Activated CD8-positive, alpha-beta memory T cell treated with anti-CD3 and anti-CD28 coated beads, Interleukin-2, amount 50 U/mL, for 1 hour (primary cell): ENCODE data around the gene WNT3A.
"Not testable (repeated sequence)": the region's sequence is repeated elsewhere in the genome, so short reads cannot be mapped to it uniquely, and the experiment has no call there.

Source experiments
- DNase-seq: peaks from one replicate; pipeline ENCODE4 v3.0.0-alpha.2; 2020; ENCODE audit errors: extremely low read depth

Gene WNT3A, protein sequence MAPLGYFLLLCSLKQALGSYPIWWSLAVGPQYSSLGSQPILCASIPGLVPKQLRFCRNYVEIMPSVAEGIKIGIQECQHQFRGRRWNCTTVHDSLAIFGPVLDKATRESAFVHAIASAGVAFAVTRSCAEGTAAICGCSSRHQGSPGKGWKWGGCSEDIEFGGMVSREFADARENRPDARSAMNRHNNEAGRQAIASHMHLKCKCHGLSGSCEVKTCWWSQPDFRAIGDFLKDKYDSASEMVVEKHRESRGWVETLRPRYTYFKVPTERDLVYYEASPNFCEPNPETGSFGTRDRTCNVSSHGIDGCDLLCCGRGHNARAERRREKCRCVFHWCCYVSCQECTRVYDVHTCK

DNA sequence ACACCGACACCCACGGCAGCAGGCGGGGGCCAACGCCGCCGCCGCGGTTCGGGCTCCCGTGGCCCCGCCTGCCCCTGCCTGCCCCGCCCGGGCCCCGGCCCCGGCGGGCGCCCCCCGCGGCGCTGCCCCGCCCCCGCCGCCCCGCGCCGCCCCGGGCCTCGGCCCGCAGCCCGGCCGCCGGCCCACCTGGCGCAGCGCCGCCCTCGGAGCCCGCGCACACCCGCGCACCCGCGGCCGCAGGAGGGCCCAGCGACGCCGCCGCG, at the start of gene WNT3A:
TSS of gene WNT3A (plus strand) at position 213 of the 263 bp plus-strand sequence. CDS start 131 bp downstream, outside the sequence.
- no peak for DNase-seq

GRCh38 chr1:227958617-227959324, 48.0 kb upstream of the WNT3A start:
- DNase-seq: no peak

GRCh38 chr1:227959325-227959860, 47.4 kb upstream of the WNT3A start:
- no peak for DNase-seq

DNA sequence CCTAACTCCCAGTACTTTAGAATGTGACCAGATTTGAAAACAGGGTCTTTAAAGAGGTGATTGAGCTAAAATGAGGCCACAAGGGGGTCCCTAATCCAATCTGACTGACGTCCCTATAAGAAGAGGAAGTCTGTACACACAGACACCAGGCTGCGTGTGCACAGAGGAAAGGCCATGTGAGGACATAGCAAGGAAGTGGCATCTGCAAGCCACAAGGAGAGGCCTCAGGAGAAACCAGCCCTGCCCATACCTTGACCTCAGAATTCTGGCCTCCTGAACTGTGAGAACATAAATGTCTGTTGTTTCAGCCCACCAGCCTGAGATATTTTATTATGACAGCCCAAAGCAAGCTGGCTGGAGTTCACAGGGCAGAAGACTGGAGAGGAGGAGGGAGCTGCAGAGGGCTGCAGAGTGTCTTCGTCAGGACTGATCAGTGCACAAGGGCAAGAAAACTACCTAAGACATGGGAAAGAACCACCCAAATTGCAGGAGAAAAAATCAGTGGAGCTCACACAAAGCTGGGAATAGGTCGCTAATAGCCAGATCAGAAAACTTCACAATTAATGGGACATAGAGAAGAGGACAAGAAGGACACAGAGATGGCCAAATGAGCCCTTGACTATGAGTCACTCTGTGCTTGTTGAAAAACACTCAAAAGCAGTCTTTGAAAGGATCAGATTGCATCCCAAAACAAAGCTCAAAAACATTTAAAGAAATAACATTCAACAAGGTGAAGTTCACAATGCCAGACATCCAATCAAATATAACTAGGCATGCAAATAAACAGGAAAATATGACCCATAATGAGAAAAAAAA, 44.9 kb upstream of the WNT3A start:
- DNase-seq: no peak

DNA sequence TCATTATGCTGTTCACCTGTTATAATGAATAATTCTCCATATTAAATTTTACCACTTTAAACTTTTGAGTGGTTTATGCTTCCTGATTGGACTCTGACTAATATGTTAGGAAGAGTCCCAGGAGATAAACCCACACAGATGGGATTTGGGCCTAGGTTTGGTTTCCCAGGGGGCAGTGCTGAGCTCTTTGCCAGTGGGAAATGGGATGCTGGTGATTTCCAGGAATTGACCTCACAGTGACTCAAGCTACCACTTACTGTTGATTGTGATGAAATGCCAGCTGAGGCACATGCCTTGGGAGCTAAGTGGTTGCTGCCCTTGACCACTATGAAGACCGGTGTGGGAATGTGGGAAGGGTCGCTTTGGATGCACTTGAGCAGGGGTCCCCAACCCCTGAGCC, 40.1 kb upstream of the WNT3A start:
- DNase-seq: not testable (repeated sequence)

DNA sequence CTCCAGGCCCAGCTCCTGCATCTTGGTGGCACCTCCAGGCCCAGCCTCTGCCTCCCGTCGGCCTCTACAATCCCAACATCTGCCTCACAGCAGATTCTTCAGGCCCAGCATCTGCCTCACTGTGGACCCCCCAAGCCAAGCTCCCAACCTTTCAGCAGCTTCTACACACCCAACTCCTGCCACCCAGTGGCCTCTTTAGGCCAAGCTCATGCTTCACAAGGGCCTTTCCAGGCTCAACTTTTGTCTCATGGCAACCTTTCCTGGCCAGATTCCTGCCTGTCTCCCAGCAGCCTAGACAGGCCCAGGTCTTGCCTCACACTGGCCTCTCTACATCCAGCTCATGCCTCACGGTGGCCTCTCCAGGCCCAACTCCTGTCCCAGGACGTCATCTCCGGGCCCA, 39.0 kb upstream of the WNT3A start:
- not testable (repeated sequence) for DNase-seq

GRCh38 chr1:227970076-227970995, 36.5 kb upstream of the WNT3A start:
- not testable (repeated sequence) for DNase-seq

GRCh38 chr1:227971216-227971615, 35.6 kb upstream of the WNT3A start:
- DNase-seq: not testable (repeated sequence)

DNA sequence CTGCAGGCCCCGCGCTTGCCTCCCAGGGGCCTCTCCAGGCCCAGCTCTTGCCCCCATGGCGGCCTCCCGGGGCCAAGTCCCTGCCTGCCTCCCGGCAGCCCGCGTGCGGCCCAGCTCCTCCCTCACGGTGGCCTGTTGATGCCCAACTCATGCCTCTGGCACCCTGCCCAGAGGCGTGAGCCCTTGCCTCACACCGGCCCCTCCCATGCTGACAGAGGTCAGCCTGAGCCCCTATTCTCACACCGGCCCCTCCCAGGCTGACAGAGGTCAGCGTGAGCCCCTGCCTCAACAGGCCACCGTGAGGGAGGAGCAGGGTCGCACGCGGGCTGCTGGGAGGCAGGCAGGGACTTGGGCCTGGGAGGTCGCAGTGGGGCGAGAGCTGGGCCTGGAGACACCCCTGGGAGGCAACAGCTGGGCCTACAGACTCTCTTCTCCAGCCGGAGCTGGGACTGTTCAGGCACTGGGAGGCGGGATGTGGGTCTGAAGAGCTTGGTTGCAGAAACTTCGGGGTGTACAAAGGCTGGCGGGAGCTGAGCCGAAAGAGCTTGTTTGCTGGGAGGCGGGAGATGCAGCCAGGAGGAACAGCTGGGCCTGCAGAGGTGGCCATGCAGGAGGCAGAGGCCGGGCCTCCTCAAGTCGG, 35.0 kb upstream of the WNT3A start:
- DNase-seq: not testable (repeated sequence)

DNA sequence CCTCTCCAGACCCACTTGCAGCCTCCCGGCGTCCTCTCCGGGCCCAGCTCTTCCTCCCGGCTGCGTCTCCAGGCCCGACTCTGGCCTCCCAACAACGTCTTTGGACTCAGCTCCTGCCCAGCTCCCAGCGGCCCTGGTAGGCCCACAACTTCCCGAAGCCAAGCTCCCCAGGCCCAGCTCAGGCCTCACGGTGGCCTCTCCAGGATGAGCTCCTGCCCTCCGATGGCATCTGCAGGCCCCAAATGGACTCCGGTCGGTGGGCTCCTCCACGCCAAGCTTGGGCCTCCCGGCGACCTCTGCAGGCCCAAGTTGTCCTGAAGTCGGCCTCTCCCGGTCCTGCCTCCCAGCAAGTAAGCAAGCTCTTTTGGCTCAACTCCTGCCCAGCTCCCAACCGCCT, 34.5 kb upstream of the WNT3A start:
- not testable (repeated sequence) for DNase-seq

DNA sequence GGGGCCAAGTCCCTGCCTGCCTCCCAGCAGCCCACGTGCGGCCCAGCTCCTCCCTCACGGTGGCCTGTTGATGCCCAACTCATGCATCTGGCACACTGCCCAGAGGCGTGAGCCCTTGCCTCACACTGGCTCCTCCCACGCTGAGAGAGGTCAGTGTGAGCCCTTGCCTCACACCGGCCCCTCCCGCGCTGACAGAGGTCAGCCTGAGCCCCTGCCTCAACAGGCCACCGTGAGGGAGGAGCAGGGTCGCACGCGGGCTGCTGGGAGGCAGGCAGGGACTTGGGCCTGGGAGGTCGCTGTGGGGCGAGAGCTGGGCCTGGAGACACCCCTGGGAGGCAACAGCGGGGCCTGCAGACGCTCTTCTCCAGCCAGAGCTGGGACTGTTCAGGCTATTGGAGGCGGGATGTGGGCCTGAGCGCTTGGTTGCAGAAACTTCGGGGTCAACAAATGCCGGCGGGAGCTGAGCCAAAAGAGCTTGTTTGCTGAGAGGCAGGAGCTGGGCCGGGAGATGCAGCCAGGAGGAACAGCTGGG, 33.9 kb upstream of the WNT3A start:
- not testable (repeated sequence) for DNase-seq

GRCh38 chr1:227973724-227974288, 33.0 kb upstream of the WNT3A start:
- not testable (repeated sequence) for DNase-seq

DNA sequence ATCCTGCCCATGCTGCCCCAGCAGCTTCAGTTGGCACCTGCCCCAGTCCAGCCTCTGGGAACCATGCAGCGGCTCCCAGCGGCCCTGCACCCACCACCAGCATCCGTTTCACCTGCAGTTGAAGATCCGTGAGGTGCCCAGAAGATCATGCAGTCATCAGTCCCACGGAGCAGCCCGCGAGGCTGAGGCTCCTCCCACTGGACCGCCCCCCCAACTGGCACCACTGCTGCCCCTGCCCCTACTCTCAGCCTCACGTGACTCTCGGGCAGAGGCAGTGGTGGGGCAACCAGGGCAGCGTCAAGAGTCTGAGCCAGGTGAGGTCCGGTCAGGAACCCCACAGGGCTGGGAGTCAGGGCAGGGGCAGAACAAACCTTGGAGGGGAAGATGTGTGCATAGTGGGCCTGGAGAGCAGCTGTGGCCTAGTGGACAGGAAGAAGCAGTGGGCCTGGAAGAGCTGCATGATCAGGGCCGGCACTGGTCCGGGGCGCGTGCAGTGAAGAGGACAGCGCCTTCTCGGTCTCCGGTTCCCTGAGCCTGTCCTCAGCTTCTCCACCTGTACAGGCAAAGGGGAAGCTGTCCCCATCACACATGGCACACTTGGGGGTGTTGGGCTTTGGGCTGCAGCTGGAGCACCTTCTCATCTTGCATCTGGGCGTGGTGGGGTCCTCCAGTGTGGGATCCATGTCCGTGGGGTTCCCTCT, 31.1 kb upstream of the WNT3A start:
- not testable (repeated sequence) for DNase-seq

GRCh38 chr1:227987181-227987580, 19.6 kb upstream of the WNT3A start:
- no peak for DNase-seq

DNA sequence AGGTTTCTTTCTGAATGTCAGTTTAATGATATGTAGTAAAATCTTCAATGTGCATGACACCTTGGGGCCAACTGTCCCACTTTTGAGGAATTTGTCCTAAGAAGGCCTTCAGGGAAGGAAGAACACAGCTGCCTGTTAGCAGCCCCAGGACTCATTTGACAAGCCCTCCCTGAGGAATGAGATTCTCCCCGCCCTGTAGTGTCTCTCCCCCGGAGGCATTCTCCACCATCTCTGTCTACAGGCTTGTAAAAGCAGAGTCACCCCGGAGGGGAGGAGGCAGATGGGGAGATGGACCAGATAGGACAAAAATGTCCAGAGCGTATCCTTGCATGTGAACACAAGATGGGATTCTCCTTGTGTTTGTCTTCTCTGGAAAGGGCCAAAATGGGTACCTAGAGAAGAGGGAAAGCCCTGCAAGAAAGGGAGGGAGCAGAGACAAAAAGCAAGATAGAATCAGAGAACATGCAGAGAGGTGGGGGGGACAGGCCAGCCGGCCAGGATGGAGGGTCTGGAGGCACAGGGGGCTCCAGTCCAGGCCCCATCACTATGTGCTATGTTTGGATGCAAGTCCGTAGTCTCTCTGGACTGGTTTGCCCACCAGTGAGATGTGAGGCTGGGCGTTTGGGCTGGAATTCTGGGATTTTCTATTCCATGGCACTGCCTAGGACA, 12.0 kb upstream of the WNT3A start:
- DNase-seq: no peak

DNA sequence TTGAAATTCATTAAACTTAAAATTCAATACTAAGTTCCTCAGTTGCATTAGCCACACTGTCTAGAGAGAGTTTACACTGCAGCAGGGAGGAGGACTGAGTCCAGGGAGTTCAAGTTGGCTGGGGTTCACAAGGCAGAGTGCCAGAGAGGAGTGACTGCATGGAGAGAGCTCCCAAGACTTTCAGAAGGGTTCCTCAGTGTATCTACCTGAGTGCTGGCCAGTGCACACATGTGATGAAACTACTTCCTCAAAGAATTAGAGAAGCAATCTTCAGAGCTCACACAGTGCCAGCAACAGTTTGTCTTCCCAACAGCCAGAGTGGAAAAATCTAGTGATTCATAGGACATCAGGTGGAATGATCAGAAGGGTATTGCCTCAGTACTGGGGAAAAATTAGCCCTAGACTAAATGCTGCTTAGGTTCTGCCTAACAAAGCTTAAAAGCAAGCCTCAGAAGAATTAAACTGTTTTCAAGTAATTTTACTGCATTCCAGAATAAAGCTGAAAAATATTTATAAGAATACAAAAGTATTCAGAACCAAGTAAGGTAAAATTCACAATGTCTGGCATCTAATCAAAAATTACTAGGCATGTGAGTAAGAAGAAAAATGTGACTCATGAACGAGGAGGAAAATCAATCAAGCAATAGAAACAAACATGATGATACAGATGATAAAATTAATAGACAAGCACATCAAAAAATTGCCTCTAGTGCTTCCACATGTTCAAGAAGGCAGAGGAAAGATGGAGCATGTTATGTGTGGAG, 10.4 kb upstream of the WNT3A start:
- no peak for DNase-seq

DNA sequence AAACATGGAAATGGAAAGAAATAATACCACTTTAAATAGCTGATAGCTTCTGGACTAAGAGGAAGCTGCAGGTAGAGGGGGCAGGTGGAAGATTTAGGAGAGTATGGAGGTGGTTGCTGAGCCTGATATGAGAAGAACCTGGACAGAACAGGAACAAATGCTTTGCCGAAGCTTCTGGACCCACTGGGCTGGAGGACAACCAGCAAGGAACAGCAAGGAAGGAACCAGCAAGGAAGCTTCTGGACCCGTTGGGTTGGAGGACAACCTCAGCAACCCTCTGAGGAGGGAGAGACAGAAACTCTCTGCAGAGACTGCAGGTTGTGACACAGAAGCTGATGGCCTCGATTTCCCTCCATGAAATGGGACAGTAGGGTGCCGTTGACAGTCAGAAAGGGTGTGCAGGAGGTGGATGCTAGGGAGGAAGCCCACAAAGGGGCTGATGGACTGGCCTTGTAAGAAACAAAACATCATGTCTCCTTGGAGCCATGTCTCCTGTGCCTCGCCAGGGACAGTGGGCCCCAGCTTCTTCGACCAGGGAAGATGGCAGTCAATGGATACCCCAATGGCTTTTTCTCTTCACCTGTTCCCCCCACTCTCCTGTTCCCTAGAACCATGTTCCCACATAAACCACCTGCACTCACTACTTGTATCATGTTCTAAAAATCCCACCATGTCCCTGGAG, 8.3 kb upstream of the WNT3A start:
- no peak for DNase-seq
